Ovary (tissue), 9 donors: Measurements from ENCODE around the gene FMNL2. TPM values are rescaled to one million over a fixed set of nuclear protein-coding genes. Genes with fewer than 3 reads are reported as not detected.

ENCODE experiments used
- DNase-seq, 5 donors: peaks; one replicate each; pipeline ENCODE4 v3.0.0-alpha.2; 2019 to 2020
- H3K27ac ChIP-seq, 2 donors: fragments of 200-600 bp; one replicate each; pipeline versions ENCODE4 v1.5.1 to v1.8.0; 2019 to 2022
- H3K27me3 ChIP-seq: fragments of 200-600 bp; one replicate; pipeline ENCODE4 v1.8.0; 2022
- H3K36me3 ChIP-seq: fragments of 200-600 bp; sonication (generic); one replicate; pipeline ENCODE4 v1.5.1; 2019
- H3K4me1 ChIP-seq: one replicate; pipeline ENCODE4 v1.8.1; 2013; ENCODE audit warnings: mild to moderate bottlenecking, moderate library complexity; ENCODE audit not compliant: insufficient read depth
- H3K4me3 ChIP-seq: fragments of 200-600 bp; sonication (generic); one replicate; pipeline ENCODE4 v1.5.1; 2017
- H3K9me3 ChIP-seq, 2 donors: fragments of 200-600 bp in 1 of 2; sonication (generic) in 1 of 2; one replicate each; pipeline versions ENCODE4 v1.5.1 to v1.8.1; 2013 to 2019; ENCODE audit warnings: mild to moderate bottlenecking in 1 of 2, moderate library complexity in 1 of 2
- CTCF ChIP-seq, 3 donors: fragments of 450-650 bp in 2 of 3; fragments of 200-600 bp in 1 of 3; IDR thresholded peaks; one replicate each; pipeline versions ENCODE4 v1.5.1 to v1.8.0; 2016 to 2022; ENCODE audit warnings: antibody characterized with exemption in 3 of 3, mild to moderate bottlenecking in 1 of 3
- EP300 ChIP-seq: sonication (generic); formaldehyde crosslinking; IDR thresholded peaks from one replicate; pipeline ENCODE4 v1.6.1; 2017; ENCODE audit warnings: antibody characterized with exemption
- POLR2A ChIP-seq: fragments of 450-650 bp; IDR thresholded peaks from one replicate; pipeline ENCODE4 v1.6.1; 2017; ENCODE audit warnings: antibody characterized with exemption, mild to moderate bottlenecking, moderate library complexity
- WGBS, 3 donors: extraction: QIAGEN DNeasy Blood & Tissue Kit in 1 of 3; methylation state at CpG; one replicate each; pipeline versions ENCODE4 v1.1.5 to v1.1.7; 2013 to 2017; 5-methylcytosine and 5-hydroxymethylcytosine counted together
- intact Hi-C, 4 donors: fragments of 100-400 bp; cut with DNase I; formaldehyde crosslinking; loops; one replicate each; pipeline versions ENCODE4 v1.11.0 to v1.15.1; 2022 to 2023
- polyA plus RNA-seq, 2 donors: library from polyadenylated mRNA; stranded (reverse); fragments of 200-250 nt in 1 of 2; fragments of 350-450 nt in 1 of 2; fragmentation: Illumina TruSeq in 1 of 2; extraction: RNeasy Lipid Tissue Mini Kit (QIAGEN cat#74804) in 1 of 2; gene quantifications; one replicate each; pipeline ENCODE4 v1.2.3, GENCODE V29; 2013 to 2014
- total RNA-seq, 7 donors: library from RNA; depleted of rRNA in 2 of 7; stranded (reverse); fragments of >200 nt in 2 of 7; fragmentation: NEBNext Ultra II Directional in 3 of 7; extraction: Animal tissue kit (Norgen Biotek cat#: 25700) in 3 of 7; gene quantifications; one replicate each; pipeline versions ENCODE4 v1.1.0 to v1.2.4, GENCODE V29; 2016 to 2023
- donor health status: DM: no; HTN: no; CAD: no; lungs with moderate emphysema.
- donor health status: DM: no; HTN: no; CAD: no.
- donor health status: Bipolar disorder and iron deficiency.
- donor health status: DM: yes; HTN: yes; CAD: no.
- donor health status: DM: no; HTN: no; CAD: no.
- donor health status: DM: yes; HTN: yes; CAD: no.

Gene FMNL2
- total and polyA plus RNA-seq, 9 donors = 30.3 to 89.1 (median 51.3) TPM

DNA sequence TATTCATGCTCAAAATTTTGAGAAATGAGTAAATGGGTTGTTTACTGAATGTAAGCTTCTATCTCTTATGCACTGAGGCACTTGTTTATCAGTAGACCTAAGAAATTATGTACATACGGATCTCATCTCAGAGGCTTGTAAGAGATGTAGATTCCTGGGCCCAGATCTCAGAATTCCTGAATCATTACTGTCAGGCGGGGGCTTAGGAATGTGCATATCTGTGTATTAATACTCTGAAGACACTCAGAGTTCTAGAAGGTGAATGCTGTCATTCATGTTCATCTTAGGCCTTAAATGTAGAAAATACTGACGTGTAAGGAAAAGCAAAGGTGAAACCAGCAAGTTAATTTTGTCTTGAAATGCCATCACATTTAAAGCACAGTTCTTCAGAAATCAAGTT, 169.6 kb downstream of the FMNL2 start:
- H3K4me1 ChIP-seq = peaks cover 11% of the 10 kb centered on the region

DNA sequence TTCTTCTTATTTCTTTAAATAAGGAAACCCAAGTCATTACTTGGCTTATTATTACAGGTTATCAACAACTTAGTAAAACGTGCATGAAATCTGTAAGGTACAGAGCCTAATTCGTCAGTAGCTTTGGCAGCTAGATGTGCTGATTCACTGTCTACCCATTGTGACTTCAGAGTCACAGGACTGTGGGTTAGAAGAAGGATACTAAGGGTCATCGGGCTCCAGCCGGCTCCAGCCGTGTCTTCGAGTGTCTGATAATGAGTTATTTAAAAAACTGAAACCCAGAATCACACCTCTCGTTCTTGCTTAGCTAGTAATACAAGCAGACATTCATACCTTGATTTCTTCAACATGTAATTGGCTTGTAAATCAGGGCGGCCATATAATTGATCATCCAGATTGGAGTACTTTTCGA, 170.5 kb downstream of the FMNL2 start:
- Histone ChIP-seq H3K4me1 (peaks cover 8% of the 10 kb centered on the region), H3K27me3 (no peaks in the 10 kb centered on the region), H3K4me3 (no peak overlapping the region), H3K27ac (no peak overlapping the region), H3K36me3 (no peaks in the 10 kb centered on the region), H3K9me3 (no peaks in the 10 kb centered on the region)
- TF ChIP-seq POLR2A = no peak
- TF ChIP-seq CTCF (IDR thresholded peaks at IDR 0.05) = no peak
- no peak for TF ChIP-seq EP300
- DNase-seq = no peak
- intact Hi-C loops = loop anchor here in 1 of 4 donors (10.0 kb wide), 1 partner anchor 61 kb away; no protein-coding TSS in a partner anchor
- WGBS, 3 donors = 30 to 55% (median 30%) methylated on average over 9 of the region's 9 CpGs

More for the DNA sequence above, 169.6 kb downstream of the FMNL2 start:
- TF ChIP-seq POLR2A (no peak), EP300 (no peak), CTCF (IDR thresholded peaks at IDR 0.05) (no peak)
- intact Hi-C loops = loop anchor here in 1 of 4 donors (10.0 kb wide), 1 partner anchor 60 kb away; no protein-coding TSS in a partner anchor
- H3K27me3 ChIP-seq = no peaks in the 10 kb centered on the region
- no peaks in the 10 kb centered on the region for H3K36me3 ChIP-seq
- 71 to 76% (median 72%) methylated on average over 3 of the region's 3 CpGs for WGBS, 3 donors
- DNase-seq = no peak
- H3K4me3 ChIP-seq = no peak overlapping the region
- no peak overlapping the region for H3K27ac ChIP-seq
- H3K9me3 ChIP-seq = no peaks in the 10 kb centered on the region

GRCh38 chr2:152506843-152507242, 171.9 kb downstream of the FMNL2 start:
- intact Hi-C loops = loop anchor here in 1 of 4 donors (10.0 kb wide), 1 partner anchor 62 kb away; no protein-coding TSS in a partner anchor
- peaks cover 5% of the 10 kb centered on the region for H3K4me1 ChIP-seq

GRCh38 chr2:152507907-152508306, 172.9 kb downstream of the FMNL2 start:
- 90 to 92% (median 91%) methylated on average over 6 of the region's 6 CpGs for WGBS, 3 donors
- no peaks in the 10 kb centered on the region for H3K27me3 ChIP-seq
- H3K27ac ChIP-seq = no peak overlapping the region
- no peaks in the 10 kb centered on the region for H3K36me3 ChIP-seq
- H3K9me3 ChIP-seq = no peaks in the 10 kb centered on the region
- H3K4me3 ChIP-seq = no peak overlapping the region
- intact Hi-C loops = loop anchor here in 1 of 4 donors (10.0 kb wide), 1 partner anchor 63 kb away; no protein-coding TSS in a partner anchor
- DNase-seq = no peak
- H3K4me1 ChIP-seq = peaks cover 5% of the 10 kb centered on the region
- TF ChIP-seq POLR2A = no peak
- TF ChIP-seq EP300 = no peak
- TF ChIP-seq CTCF (IDR thresholded peaks at IDR 0.05) = no peak

More at GRCh38 chr2:152506843-152507242, 171.9 kb downstream of the FMNL2 start:
- TF ChIP-seq POLR2A = no peak
- TF ChIP-seq CTCF (IDR thresholded peaks at IDR 0.05) = no peak
- TF ChIP-seq EP300 = no peak
- DNase-seq = no peak
- H3K4me3 ChIP-seq = no peak overlapping the region
- H3K27ac ChIP-seq = no peak overlapping the region
- H3K36me3 ChIP-seq = no peaks in the 10 kb centered on the region
- H3K27me3 ChIP-seq = no peaks in the 10 kb centered on the region
- 86 to 91% (median 91%) methylated on average over 4 of the region's 4 CpGs for WGBS, 3 donors
- no peaks in the 10 kb centered on the region for H3K9me3 ChIP-seq
